GM03348 (cell line): ENCODE measurements around the gene PTTG2.

Experiments
- DNase-seq: peaks from one replicate; pipeline ENCODE4 v3.0.0; 2012; ENCODE audit warnings: low spot score

Gene PTTG2

GRCh38 chr4:38009949-38010348, 49.8 kb downstream of the PTTG2 start:
- DNase-seq = no peak
